Parathyroid adenoma (tissue), 2 donors: ENCODE data around the gene SAXO1.

ENCODE experiments used
- H2AFZ ChIP-seq: fragments of 300-600 bp; sonication (generic); one replicate; pipeline ENCODE4 v1.7.0; 2017; ENCODE audit warnings: antibody characterized with exemption, mild to moderate bottlenecking
- H3K27ac ChIP-seq: fragments of 300-600 bp; sonication (generic); one replicate; pipeline ENCODE4 v1.7.0; 2017
- H3K27me3 ChIP-seq: fragments of 300-600 bp; sonication (generic); one replicate; pipeline ENCODE4 v1.7.0; 2017; ENCODE audit warnings: low read length; ENCODE audit not compliant: control insufficient read depth, insufficient read depth
- H3K36me3 ChIP-seq: fragments of 300-600 bp; sonication (generic); one replicate; pipeline ENCODE4 v1.7.0; 2017; ENCODE audit warnings: low read length; ENCODE audit not compliant: control insufficient read depth, insufficient read depth
- H3K4me1 ChIP-seq: fragments of 300-600 bp; sonication (generic); one replicate; pipeline ENCODE4 v1.7.0; 2017; ENCODE audit warnings: control low read depth
- H3K4me2 ChIP-seq: fragments of 300-600 bp; sonication (generic); one replicate; pipeline ENCODE4 v1.7.0; 2017; ENCODE audit warnings: low read length
- H3K4me3 ChIP-seq: fragments of 300-600 bp; sonication (generic); one replicate; pipeline ENCODE4 v1.7.0; 2017; ENCODE audit warnings: low read depth, low read length
- H3K79me2 ChIP-seq: fragments of 300-600 bp; sonication (generic); one replicate; pipeline ENCODE4 v1.7.0; 2017; ENCODE audit warnings: control low read depth
- H3K9ac ChIP-seq: fragments of 300-600 bp; sonication (generic); one replicate; pipeline ENCODE4 v1.7.0; 2017; ENCODE audit warnings: mild to moderate bottlenecking
- H3K9me3 ChIP-seq: fragments of 300-600 bp; sonication (generic); one replicate; pipeline ENCODE4 v1.7.0; 2017; ENCODE audit warnings: low read length; ENCODE audit not compliant: control insufficient read depth
- TF ChIP-seq, protein P1 (sequence below): fragments of 300-600 bp; sonication (generic); IDR thresholded peaks from one replicate; pipeline ENCODE4 v1.7.0; 2017; ENCODE audit warnings: antibody characterized with exemption, mild to moderate bottlenecking
- donor health status: primary hyperparathyroidism.

Gene SAXO1

GRCh38 chr9:18906656-18907395, 126.2 kb downstream of the SAXO1 start:
- Histone ChIP-seq H3K4me2 (no peak overlapping the region), H2AFZ (no peak overlapping the region), H3K27me3 (no peaks in the 10 kb centered on the region), H3K4me3 (no peak overlapping the region), H3K9ac (no peak overlapping the region), H3K79me2 (no peaks in the 10 kb centered on the region), H3K9me3 (no peaks in the 10 kb centered on the region), H3K36me3 (no peaks in the 10 kb centered on the region), H3K27ac (no peak overlapping the region), H3K4me1 (no peaks in the 10 kb centered on the region)
- TF ChIP-seq, protein P1, sequence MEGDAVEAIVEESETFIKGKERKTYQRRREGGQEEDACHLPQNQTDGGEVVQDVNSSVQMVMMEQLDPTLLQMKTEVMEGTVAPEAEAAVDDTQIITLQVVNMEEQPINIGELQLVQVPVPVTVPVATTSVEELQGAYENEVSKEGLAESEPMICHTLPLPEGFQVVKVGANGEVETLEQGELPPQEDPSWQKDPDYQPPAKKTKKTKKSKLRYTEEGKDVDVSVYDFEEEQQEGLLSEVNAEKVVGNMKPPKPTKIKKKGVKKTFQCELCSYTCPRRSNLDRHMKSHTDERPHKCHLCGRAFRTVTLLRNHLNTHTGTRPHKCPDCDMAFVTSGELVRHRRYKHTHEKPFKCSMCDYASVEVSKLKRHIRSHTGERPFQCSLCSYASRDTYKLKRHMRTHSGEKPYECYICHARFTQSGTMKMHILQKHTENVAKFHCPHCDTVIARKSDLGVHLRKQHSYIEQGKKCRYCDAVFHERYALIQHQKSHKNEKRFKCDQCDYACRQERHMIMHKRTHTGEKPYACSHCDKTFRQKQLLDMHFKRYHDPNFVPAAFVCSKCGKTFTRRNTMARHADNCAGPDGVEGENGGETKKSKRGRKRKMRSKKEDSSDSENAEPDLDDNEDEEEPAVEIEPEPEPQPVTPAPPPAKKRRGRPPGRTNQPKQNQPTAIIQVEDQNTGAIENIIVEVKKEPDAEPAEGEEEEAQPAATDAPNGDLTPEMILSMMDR, result no peak

DNA sequence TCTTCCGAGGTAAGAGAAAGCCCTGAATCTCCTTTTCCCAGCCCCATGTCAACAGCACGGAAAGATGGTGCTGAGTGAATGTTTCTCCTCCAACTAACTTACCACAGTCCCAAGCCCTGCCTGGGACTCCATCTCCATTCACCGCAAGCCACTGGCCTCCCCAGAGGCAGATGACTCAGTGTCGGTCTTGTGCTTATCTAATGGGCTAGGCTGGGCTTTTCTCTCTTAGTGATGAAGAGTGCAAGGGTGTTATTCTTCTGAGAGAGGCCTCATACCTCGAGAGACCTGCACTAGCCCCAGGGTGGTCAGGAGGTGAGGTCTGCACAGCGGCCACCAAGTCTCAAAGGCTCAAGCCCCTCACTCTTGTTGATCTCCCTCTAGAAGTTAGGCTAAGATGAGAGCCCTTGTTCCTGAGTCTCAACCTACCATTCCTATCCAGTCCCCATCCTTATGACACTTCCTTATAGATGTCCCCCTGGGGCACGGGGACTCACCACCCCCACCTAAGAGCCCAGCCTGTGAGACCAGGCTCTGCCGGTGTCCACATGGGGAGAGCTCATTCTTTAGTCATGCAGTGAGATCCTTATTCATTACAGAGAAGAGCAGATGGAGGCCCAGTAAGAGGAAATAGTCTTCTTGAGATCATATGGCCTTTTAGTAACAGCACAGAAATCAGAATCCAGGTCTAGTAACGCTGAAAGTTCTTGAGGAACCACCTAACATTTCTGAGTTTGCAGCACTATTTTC, 127.0 kb downstream of the SAXO1 start:
- Histone ChIP-seq H3K27me3 (no peaks in the 10 kb centered on the region), H3K4me1 (no peaks in the 10 kb centered on the region), H3K79me2 (no peaks in the 10 kb centered on the region), H3K36me3 (no peaks in the 10 kb centered on the region), H3K9ac (no peak overlapping the region), H2AFZ (no peak overlapping the region), H3K27ac (no peak overlapping the region), H3K4me3 (no peak overlapping the region), H3K4me2 (no peak overlapping the region), H3K9me3 (no peaks in the 10 kb centered on the region)
- TF ChIP-seq, protein P1, result no peak

GRCh38 chr9:18905028-18905882, 127.8 kb downstream of the SAXO1 start:
- H3K4me1 ChIP-seq, result no peaks in the 10 kb centered on the region
- no peak overlapping the region for H3K27ac ChIP-seq

GRCh38 chr9:18903450-18903849, 129.6 kb downstream of the SAXO1 start:
- Histone ChIP-seq H3K9ac (no peak overlapping the region), H3K27ac (no peak overlapping the region), H3K27me3 (no peaks in the 10 kb centered on the region), H3K4me1 (no peaks in the 10 kb centered on the region), H3K4me2 (no peak overlapping the region), H3K4me3 (no peak overlapping the region), H2AFZ (no peak overlapping the region), H3K79me2 (no peaks in the 10 kb centered on the region), H3K36me3 (no peaks in the 10 kb centered on the region), H3K9me3 (no peaks in the 10 kb centered on the region)
- TF ChIP-seq, protein P1, result no peak

More at GRCh38 chr9:18905028-18905882, 127.8 kb downstream of the SAXO1 start:
- H3K79me2 ChIP-seq, result no peaks in the 10 kb centered on the region
- H3K9ac ChIP-seq, result no peak overlapping the region
- H3K36me3 ChIP-seq, result no peaks in the 10 kb centered on the region
- no peak overlapping the region for H2AFZ ChIP-seq
- H3K9me3 ChIP-seq, result no peaks in the 10 kb centered on the region
- H3K4me2 ChIP-seq, result no peak overlapping the region
- H3K27me3 ChIP-seq, result no peaks in the 10 kb centered on the region
- TF ChIP-seq, protein P1, result no peak
- H3K4me3 ChIP-seq, result no peak overlapping the region
